Measurements from ENCODE around the gene CDKN1B.

CDKN1B gene

GRCh38 chr12:12716793-12717585 is at the start of gene CDKN1B:
TSS of gene CDKN1B (plus strand) at chr12:12717368. CDS start at chr12:12717840, 472 bp downstream.
- DNase-seq, result peak; percentile 86 to 89

- DNase-seq, result no peak
Observed at GRCh38 chr12:12668005-12668404, 49.2 kb upstream of the CDKN1B start.

GRCh38 chr12:12669020-12669419 is 48.1 kb upstream of the CDKN1B start:
- DNase-seq, result no peak

- no peak for DNase-seq
Observed at GRCh38 chr12:12671850-12672660, 45.1 kb upstream of the CDKN1B start.

GRCh38 chr12:12673296-12673695 is 43.9 kb upstream of the CDKN1B start:
- DNase-seq, result no peak

DNA sequence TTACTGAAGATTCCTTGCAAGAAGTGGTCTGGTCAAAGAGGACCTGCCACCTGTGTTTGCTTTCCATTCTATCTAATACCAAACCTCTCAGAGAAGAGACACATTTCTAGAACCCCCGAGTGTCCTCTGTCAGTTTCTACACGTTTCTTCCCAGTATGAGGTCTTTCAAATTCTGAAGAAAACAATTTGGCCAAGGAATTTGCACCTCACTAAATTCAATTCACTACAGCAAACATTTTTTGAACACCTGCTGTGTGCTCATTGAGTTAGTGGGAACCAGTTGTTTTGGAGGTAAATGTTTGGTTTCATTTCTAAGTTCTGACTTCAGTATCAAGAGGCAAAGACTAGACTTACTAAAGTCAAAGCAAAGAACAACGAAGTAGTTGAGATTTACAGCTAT is 40.6 kb upstream of the CDKN1B start:
- DNase-seq, result no peak

GRCh38 chr12:12681061-12681765 is 36.0 kb upstream of the CDKN1B start:
- DNase-seq, result no peak

DNA sequence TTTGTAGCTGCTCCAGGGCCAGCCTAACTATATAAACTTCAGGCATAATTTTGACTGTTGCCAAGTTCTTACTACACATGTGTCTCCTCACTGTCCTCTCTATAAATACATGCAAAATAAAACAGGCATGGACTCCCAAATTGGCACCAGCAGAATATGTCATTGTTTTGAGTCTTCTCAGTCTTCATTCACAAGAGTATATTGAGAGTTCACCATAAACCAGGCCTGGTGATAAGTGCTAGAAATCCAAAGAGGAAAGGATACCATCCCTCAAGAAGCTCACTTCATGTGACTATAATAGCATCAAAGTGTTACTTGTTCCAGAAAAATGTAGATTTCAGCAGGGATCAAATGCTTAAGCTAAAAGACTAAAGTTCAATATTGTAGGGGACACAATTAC is 34.9 kb upstream of the CDKN1B start:
- no peak for DNase-seq

DNA sequence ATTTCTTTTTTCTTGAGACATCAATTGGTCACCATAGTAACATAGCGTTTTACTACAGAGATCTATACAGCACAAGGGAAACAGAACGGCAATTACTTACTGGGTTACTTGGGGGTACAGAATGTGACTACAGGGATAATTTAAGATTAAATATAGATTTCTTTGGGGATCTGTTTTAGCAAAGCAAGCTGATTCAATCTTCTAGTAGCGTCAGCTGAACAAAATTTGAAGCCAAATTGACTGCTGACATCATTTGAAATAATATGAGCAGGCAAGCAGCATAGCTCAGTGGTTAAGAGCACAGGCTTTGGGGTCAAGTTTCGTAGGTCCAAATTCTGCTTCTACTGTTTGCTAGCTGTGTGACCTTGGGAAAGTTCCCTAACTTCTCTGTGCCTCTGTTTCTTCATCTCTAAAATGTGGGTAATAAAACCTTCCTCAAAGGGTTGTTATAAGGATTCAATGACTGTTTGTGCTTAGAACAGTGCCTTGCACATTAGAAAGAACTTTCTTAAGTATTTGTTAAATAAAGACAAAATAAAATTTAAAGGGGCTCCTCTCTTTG is 34.0 kb upstream of the CDKN1B start:
- no peak for DNase-seq

DNA sequence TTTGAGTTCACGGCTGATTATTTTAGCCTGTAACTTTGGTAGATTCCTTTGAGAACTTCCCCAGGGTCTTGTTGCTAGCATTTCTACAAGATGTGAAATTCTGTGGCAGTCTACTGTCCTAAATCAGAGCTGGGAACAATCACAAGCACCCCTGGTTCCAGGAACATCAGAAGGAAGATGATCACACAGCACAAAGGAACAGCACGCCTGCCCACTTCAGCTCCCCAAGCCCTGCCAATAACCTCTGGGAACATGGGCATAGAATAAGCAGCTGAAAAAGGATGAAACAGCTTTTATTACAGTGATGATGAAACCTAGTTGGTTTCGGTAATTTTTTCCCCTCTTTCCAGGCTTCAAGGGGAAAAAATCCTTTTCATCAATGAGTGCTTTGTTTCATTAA is 33.4 kb upstream of the CDKN1B start:
- no peak for DNase-seq

DNA sequence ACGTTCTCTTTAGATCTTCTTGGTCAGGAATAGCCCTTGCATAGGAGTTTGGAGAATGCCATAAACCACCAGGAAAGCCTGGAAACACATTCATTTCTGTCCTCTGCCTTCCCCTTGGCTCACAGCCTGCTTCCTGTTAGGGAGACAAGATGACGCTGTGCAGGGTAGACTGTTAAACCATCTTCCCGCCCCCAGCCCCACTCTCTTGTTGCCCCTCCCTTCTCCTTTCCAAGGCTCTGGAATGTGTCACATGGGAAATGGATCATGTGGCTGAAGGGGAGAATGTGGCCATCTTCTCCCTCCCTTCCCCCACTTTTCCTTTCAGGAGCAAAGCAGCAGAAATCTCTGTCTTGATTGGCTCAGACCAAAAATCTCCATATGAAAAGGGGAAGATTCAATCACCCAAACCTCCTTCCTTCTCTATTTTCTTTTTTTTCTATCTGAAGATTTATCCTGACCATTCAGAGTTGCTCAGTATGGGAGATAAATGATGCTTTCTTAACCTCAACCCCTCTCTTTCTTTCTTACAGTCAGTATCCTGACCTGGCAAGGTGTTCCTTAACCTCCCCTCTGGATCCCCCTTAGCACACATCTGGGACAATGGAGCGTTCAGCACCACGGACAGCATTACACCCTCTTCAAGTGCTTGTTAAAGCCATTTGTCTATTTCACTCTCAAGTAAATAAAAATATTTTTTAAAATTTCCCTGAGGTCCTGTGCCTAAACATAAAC is 32.6 kb upstream of the CDKN1B start:
- DNase-seq, result peak in 1 of 2 donors; percentile 20

DNA sequence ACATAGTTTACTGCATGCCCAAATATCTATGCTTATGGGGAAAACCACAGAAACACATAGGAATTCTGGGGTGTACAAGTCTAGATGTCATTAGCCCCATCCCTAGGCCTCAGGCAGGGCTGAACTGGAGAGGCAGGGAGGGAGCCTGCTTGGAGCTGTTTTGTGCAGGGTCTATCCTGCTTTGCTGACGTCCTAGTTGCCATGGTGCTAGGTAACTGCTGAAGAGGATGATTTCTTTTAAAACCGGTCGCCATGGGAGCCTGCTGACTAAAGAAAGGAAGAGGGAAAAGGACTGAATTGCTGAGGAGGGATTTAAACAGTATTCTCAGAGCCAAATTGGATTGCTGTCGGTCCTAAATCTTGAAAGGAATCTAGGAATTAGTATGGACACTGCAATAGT is 31.9 kb upstream of the CDKN1B start:
- no peak for DNase-seq

- DNase-seq, result no peak
Observed at GRCh38 chr12:12686472-12686871, 30.7 kb upstream of the CDKN1B start.

DNA sequence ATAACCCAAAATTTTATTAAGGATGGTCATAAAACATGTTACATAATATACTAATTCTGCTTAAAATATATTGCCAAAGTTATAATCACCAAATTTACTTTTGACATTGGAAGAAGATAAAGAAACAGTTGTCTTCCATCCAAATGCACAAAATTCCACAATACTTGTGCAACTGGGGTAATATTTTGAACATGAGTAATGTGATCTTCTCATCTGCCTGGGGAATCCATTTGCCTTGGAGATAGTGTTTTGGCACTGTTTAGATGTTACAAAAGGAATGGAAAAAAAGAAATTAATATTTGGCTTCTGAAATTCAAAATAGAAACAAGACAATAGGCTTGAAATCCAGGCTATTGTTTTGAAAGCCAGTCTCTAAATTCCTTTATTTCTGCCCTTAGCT is 30.2 kb upstream of the CDKN1B start:
- no peak for DNase-seq

DNA sequence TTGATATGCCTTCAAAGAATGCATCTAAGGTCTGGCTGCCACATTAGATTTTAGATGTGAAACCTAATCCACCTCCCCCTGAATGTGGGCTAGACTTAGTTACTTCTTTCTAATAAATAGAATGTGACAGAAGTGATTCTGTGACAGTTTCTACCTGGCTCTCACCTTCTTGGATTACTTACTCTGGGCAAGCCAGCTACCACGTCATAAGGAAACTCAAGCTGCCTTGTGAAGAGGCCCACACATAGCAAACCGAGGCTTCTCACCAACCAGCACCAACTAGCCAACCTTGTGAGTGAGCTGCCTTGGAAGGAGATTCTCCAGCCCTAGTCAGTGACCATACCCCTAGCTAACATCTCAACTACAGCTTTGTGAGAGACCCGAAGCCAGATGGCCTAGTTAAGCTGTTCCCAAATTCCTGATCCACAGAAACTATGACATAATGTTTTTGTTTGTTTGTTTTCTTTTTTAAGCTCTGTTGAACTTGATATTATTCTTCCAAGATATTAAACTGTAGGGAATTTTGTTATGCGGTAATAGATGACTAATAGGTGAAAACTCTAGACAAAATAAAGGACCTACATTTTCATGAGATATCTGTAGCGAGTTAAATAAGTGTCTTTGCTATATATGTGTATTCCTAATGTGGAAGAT is 27.4 kb upstream of the CDKN1B start:
- no peak for DNase-seq

- no peak for DNase-seq
Observed at GRCh38 chr12:12691549-12691948, 25.6 kb upstream of the CDKN1B start.

DNA sequence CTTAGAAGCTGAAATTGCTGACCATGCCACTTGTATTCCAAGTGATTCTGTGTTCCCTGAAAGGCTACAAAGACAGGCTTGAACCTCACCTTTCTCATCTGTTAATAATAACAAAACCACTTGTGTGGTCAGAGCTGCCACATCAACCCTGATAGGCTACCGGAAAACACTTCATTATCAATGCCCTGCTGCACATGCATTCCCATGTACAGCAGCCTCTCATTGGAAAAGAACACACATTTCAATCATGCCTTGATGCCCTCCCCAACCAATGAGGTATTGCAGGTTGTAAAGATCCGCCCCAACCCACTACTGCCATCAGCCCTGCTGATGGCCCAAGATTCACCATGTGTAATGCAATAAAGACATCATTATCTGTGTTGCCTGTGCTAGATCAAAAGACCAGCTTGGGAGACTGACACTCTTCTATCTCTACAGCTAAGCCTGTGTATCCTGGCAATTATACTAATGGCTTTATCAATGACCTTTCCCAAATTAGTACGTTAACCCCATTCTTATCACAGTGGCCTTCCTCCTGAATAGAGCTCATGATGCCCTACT is 24.0 kb upstream of the CDKN1B start:
- DNase-seq, result no peak

- peak; percentile 89 to 92 for DNase-seq
Observed at GRCh38 chr12:12696562-12697383, 20.4 kb upstream of the CDKN1B start.

- no peak for DNase-seq
Observed at GRCh38 chr12:12699345-12699744, 17.8 kb upstream of the CDKN1B start.

- DNase-seq, result peak; percentile 32 to 46
Observed at GRCh38 chr12:12700254-12700653, 16.9 kb upstream of the CDKN1B start.

- DNase-seq, result no peak
Observed at GRCh38 chr12:12701457-12701856, 15.7 kb upstream of the CDKN1B start.

All from inflammatory macrophage treated with lipopolysaccharide for 1 hour (primary cell).